CD4-positive, alpha-beta T cell treated with Interleukin-17A for 1 hour (primary cell): ENCODE measurements around the gene ERFE.

ENCODE experiments used
- DNase-seq: peaks from one replicate; pipeline ENCODE4 v3.0.0-alpha.2; 2020

ERFE gene

DNA sequence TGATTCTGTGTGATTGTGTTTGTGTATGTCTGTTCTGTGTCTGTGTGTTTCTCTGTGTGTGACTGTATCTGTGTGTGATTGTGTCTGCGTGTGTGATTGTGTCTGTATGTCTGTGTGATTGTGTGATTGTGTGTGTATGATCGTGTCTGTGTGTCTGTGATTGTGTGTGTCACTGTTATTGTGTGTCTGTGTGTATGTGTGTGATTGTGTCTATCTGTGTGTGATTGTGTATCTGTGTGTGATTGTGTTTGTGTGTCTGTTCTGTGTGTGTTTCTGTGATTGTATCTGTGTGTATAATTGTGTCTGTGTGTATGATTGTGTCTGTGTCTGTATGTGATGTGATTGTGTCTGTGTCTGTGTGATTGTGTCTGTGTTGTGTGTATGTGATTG is 32.0 kb upstream of the ERFE start:
- DNase-seq = no peak

- DNase-seq = no peak
Observed at GRCh38 chr2:238127165-238128060, 31.4 kb upstream of the ERFE start.

DNA sequence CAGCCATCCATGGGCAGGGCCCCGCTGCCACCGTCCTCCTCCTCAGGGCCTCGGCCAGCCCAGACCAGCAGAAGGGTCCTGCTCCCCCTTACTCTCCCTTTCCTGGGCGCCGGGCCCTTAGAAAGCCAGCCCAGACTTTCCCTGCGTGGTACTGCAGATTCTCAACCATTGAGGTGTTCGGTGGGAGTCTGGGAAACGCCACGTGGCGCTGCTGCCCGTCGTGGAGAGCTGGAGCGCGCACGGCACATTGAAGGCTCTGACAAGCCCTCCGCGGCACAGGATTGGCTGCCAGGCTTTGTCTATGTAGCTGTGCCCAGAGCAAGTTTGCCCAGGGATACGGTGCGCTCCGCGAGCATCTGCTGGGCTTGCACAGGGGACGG is 30.7 kb upstream of the ERFE start:
- DNase-seq = no peak

GRCh38 chr2:238128534-238129001 is 30.2 kb upstream of the ERFE start:
- no peak for DNase-seq

GRCh38 chr2:238129166-238130010 is 29.4 kb upstream of the ERFE start:
- no peak for DNase-seq

- DNase-seq = no peak
Observed at GRCh38 chr2:238130111-238130695, 28.6 kb upstream of the ERFE start.

- no peak for DNase-seq
Observed at GRCh38 chr2:238130696-238131628, 27.8 kb upstream of the ERFE start.

GRCh38 chr2:238131761-238132462 is 26.9 kb upstream of the ERFE start:
- DNase-seq = no peak

GRCh38 chr2:238132463-238133450 is 26.0 kb upstream of the ERFE start:
- no peak for DNase-seq

- no peak for DNase-seq
Observed at GRCh38 chr2:238133499-238134392, 25.0 kb upstream of the ERFE start.

- DNase-seq = no peak
Observed at GRCh38 chr2:238134393-238134785, 24.4 kb upstream of the ERFE start.

- DNase-seq = no peak
Observed at GRCh38 chr2:238135601-238136150, 23.1 kb upstream of the ERFE start.

GRCh38 chr2:238136820-238137537 is 21.8 kb upstream of the ERFE start:
- DNase-seq = no peak

DNA sequence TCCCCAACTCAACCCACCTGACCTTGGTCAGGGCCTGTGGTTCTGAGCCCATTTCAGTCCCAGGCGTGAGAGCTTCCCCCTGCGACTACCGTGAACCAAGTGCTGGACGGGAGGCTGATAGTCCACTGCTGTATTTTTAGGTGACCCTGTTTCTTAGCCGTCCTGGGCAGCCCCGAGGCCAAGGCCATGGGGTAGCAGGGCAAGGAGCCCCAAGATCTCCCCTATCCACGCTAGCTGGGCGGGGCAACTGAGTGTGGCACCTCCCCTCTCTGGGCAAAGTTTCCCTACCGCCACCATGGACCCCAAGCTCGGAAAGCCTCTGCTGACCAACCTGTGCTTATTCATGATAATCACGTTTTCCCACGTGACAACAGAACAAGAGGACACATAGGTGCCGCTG is 20.9 kb upstream of the ERFE start:
- DNase-seq = no peak

GRCh38 chr2:238138331-238139195 is 20.2 kb upstream of the ERFE start, which contains the start of gene KLHL30:
Gene KLHL30, plus strand, starts transcription at chr2:238138668. Its CDS starts 2,087 bp downstream, at chr2:238140755.
- DNase-seq = no peak

- DNase-seq = peak; percentile 25
Observed at GRCh38 chr2:238139196-238140039, 19.4 kb upstream of the ERFE start.
